IPS-18c (cell line): ENCODE results near the gene GPC3.

Experiments used
- H3K4me3 ChIP-seq: 2 replicates; pipeline ENCODE4 v1.7.0; 2013; ENCODE audit warnings: low read depth, mild to moderate bottlenecking, low read length, moderate library complexity; ENCODE audit not compliant: insufficient read depth
- H3K9me3 ChIP-seq: one replicate; pipeline ENCODE4 v1.6.1; 2013; ENCODE audit warnings: mild to moderate bottlenecking, low read length, moderate library complexity; ENCODE audit not compliant: control insufficient read depth, insufficient read depth

Gene GPC3

DNA sequence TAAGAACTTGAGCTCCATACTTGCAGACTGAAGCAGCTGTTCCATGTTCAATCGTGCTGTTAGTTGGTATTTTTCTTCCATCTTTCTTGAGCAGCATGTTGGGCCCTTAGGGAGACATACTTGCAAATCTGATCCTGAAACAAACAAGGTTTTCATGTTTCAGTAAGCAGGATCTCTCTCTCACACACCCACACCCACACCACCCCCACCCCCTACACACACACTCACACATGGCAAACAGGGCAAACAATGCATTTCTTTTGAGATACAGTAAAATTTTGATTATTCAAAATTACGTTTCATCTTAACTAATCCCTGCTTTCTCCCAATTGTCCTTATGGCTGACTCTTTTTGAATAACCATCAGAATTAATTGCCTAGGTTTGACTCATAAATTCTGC is 32.3 kb downstream of the GPC3 start:
- Histone ChIP-seq H3K9me3 (no peaks in the 10 kb centered on the region), H3K4me3 (no peak overlapping the region)

GRCh38 chrX:133951098-133951497 is 34.3 kb downstream of the GPC3 start:
- H3K9me3 ChIP-seq: no peaks in the 10 kb centered on the region

GRCh38 chrX:133950214-133950613 is 35.2 kb downstream of the GPC3 start:
- Histone ChIP-seq H3K4me3 (no peak overlapping the region), H3K9me3 (no peaks in the 10 kb centered on the region)

More at GRCh38 chrX:133951098-133951497, 34.3 kb downstream of the GPC3 start:
- no peak overlapping the region for H3K4me3 ChIP-seq

- Histone ChIP-seq H3K4me3 (no peak overlapping the region), H3K9me3 (no peaks in the 10 kb centered on the region)
These were observed 36.5 kb downstream of the GPC3 start for GRCh38 chrX:133948895-133949294.

DNA sequence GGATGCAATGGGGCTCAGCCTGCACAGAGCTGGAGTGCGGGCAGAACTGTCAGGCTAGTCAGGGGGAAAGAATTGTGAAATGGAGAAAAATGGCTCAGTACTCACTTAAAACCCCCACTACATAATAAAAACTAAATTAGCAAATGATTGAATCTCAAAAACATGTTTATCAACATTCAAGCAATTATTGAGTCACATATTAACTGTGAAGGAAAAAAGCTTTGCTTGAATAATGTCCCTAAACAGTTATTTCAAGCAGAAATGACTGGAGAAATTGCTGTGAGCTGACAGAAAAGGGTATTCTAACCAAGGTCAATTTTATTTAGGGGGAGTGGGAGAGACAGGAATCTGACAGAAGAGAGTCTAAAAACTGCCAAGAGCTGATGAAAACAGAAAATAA is 37.4 kb downstream of the GPC3 start:
- H3K9me3 ChIP-seq: no peaks in the 10 kb centered on the region
- no peak overlapping the region for H3K4me3 ChIP-seq

GRCh38 chrX:133947022-133947421 is 38.4 kb downstream of the GPC3 start:
- H3K4me3 ChIP-seq: no peak overlapping the region
- no peaks in the 10 kb centered on the region for H3K9me3 ChIP-seq

- H3K4me3 ChIP-seq: no peak overlapping the region
- H3K9me3 ChIP-seq: no peaks in the 10 kb centered on the region
These were observed 41.9 kb downstream of the GPC3 start for GRCh38 chrX:133943507-133943906.

DNA sequence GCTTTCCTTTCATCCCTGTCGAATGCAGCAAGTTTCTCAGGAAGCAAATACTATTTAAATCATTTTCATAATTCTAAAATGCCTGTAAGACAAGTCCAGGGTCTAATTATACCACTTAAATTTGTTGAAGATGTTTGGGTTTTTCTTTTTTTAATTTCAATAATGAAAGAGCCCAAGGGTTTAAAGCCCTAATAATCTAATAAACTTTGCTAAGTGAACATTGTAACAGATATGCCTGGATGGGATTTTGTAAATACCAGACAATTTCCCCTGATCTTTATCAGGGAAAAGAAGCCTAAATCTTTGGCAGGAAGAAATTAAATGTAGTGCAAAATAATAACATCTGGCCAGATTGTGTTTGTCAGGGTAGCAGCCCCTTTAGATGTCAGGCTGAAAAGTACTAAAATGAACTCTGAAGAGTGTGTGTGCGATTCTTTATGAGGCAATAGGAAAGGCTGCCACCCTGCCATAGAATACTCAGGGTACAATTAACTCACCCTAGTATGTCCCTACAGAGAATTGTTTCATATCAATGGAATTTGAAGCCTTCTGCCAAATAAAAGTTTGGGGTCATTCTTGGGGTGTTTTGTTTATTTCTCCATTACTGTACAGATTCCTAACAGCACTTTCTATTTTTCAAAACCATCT is 45.6 kb downstream of the GPC3 start:
- Histone ChIP-seq H3K9me3 (no peaks in the 10 kb centered on the region), H3K4me3 (no peak overlapping the region)

DNA sequence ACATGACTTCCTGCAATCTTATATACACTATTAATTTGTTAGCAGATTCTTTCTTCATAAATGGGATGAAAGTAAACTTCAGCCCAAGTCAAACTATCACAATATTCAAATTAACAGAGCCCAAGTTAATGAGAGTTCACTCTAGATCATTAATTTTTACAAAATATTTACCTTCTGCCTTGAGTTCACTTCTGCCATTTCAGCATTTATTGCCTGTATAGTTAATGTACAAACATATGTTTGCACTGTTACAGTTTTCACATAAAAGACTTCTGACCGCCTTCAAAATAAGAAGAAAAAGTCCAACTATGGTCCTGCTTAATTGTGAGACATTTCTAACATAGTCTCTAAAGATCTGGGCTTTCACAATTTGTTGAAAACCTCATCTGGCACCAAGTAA is 46.9 kb downstream of the GPC3 start:
- H3K9me3 ChIP-seq: no peaks in the 10 kb centered on the region
- no peak overlapping the region for H3K4me3 ChIP-seq

DNA sequence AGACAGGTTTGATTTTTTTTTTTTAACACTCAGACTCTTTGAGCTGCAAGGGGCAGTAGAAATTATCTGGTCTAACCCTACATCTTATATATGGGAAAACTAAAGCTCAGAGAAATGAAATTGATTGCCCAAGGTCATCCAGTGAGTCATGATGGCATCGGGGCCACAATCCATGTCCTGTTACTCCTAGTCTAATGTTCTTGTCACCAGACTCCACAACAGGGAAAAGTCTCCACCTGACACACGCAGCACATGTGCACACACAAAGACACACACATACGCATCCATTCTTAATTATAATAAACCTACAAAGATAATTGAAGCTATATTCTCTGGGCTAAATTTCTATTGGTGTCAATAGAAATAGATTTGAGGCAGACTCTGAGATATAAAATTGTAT is 48.4 kb downstream of the GPC3 start:
- H3K4me3 ChIP-seq: no peak overlapping the region
- H3K9me3 ChIP-seq: no peaks in the 10 kb centered on the region

- H3K9me3 ChIP-seq: no peaks in the 10 kb centered on the region
- H3K4me3 ChIP-seq: no peak overlapping the region
These were observed 50.3 kb downstream of the GPC3 start for GRCh38 chrX:133935076-133935475.

DNA sequence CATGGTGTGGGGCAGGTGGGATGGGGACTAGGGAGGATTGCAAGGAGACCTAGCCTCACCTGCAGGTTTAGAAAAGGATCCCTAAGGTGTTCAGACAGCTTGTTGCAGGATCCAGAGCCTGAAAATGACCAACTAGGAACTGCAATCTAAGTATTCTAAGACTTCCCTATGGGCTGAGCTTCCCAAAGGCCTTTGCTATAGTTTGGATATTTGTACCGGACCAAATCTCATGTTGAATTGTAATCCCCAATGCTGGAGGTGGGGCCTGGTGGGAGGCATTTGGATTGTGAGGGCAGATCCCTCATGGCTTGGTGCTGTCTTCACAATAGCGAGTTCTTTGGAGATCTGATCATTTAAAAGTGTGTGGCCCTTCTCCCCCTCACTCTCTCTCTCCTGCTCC is 52.1 kb downstream of the GPC3 start:
- no peaks in the 10 kb centered on the region for H3K9me3 ChIP-seq
- H3K4me3 ChIP-seq: no peak overlapping the region

GRCh38 chrX:133929836-133930464 is 55.4 kb downstream of the GPC3 start:
- Histone ChIP-seq H3K9me3 (no peaks in the 10 kb centered on the region), H3K4me3 (no peak overlapping the region)

- H3K9me3 ChIP-seq: no peaks in the 10 kb centered on the region
- no peak overlapping the region for H3K4me3 ChIP-seq
These were observed 57.0 kb downstream of the GPC3 start for GRCh38 chrX:133928365-133928764.

- Histone ChIP-seq H3K4me3 (no peak overlapping the region), H3K9me3 (no peaks in the 10 kb centered on the region)
These were observed 58.6 kb downstream of the GPC3 start for GRCh38 chrX:133926809-133927208.

DNA sequence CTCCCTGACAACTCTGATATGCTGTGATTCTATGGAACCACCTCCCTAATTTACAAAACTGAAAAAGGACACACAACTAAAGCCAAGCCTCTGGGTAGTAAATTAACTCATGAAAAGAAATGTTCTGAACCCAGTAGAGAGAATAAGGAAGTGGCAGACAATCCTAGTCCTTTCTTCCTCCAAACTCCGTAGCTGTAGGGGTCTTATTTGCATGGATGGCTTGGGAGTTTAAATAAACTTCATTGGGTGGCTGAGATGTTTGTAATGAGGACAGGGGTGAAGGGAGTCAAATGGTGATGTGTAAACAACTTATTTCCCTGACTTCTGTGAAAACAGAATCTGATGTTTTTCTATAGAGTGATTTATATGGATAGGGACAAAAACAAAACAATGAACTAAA is 59.3 kb downstream of the GPC3 start:
- Histone ChIP-seq H3K4me3 (no peak overlapping the region), H3K9me3 (no peaks in the 10 kb centered on the region)

DNA sequence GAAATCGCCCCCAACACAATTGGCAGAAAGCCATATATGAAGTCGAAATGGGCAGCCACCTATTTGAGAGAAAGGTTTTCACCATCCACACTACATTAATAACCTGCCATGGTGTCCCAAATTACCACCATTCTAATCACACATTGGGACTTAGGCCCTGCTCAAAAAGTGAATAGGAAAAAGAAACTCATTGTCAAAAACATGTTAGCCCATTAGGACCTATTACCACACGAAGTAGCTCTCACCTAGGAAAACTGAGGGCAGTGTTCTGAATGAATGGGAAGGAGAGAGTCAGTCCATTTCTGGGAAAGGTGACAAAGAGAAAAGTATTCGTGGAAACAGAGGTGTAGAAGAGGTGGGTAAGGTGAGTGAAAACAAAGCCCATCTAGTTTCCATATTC is 60.8 kb downstream of the GPC3 start:
- H3K4me3 ChIP-seq: no peak overlapping the region
- H3K9me3 ChIP-seq: no peaks in the 10 kb centered on the region

GRCh38 chrX:133923548-133923947 is 61.8 kb downstream of the GPC3 start:
- Histone ChIP-seq H3K9me3 (no peaks in the 10 kb centered on the region), H3K4me3 (no peak overlapping the region)

DNA sequence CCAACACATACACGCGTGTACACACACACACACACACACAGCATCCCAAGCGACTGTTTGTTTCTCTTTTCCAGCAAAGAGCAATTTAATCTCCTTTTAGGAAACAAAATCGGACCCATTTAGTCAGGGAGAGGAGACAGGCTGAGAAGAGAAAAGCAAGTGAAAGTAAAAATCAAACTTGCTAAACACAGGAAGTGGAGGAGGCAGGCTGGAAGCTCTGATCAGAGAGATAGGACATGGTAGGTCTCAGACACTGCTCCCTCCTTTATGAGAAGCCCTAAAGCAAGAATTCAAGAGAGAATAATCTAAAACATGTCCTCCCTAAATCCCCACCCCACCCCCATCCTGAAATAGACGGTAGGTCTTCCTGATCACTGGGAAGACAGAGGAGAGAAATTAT is 62.3 kb downstream of the GPC3 start:
- no peak overlapping the region for H3K4me3 ChIP-seq
- no peaks in the 10 kb centered on the region for H3K9me3 ChIP-seq
